Testis (tissue), 3 donors: ENCODE results near the gene CREB3L2. TPM values are rescaled to one million over a fixed set of nuclear protein-coding genes. Genes with fewer than 3 reads are reported as not detected.
A peak's percentile ranks its signal among the peaks of the same experiment; 100 is the strongest.

ENCODE experiments used
- DNase-seq: peaks from one replicate; pipeline ENCODE4 v3.0.0-alpha.2; 2019
- H3K27ac ChIP-seq, 2 donors: fragments of 200-600 bp; sonication (generic); one replicate each; pipeline ENCODE4 v1.5.1; 2019
- H3K27me3 ChIP-seq: fragments of 200-600 bp; sonication (generic); one replicate; pipeline ENCODE4 v1.5.1; 2019
- H3K36me3 ChIP-seq: fragments of 200-600 bp; sonication (generic); one replicate; pipeline ENCODE4 v1.5.1; 2017; ENCODE audit warnings: low read depth; ENCODE audit errors: missing control alignments
- H3K4me1 ChIP-seq: fragments of 200-600 bp; sonication (generic); one replicate; pipeline ENCODE4 v1.5.1; 2019
- H3K4me3 ChIP-seq, 2 donors: fragments of 200-600 bp; sonication (generic); one replicate each; pipeline ENCODE4 v1.5.1; 2017 to 2019
- H3K9me3 ChIP-seq: fragments of 200-600 bp; sonication (generic); one replicate; pipeline ENCODE4 v1.5.1; 2017
- POLR2A ChIP-seq: fragments of 450-650 bp; IDR thresholded peaks from one replicate; pipeline ENCODE4 v1.6.1; 2017; ENCODE audit warnings: antibody characterized with exemption, mild to moderate bottlenecking, moderate library complexity
- WGBS, 2 donors: methylation state at CpG; one replicate each; pipeline ENCODE4 v1.1.5; 2018; 5-methylcytosine and 5-hydroxymethylcytosine counted together
- intact Hi-C: fragments of 100-400 bp; cut with DNase I; formaldehyde crosslinking; loops from one replicate; pipeline ENCODE4 v1.15.1; 2023; ENCODE audit warnings: low total_unique reads
- polyA plus RNA-seq: library from polyadenylated mRNA; stranded (reverse); fragments of 350-450 nt; fragmentation: Illumina TruSeq; extraction: RNeasy Lipid Tissue Mini Kit (QIAGEN cat#74804); gene quantifications from one replicate; pipeline ENCODE4 v1.2.3, GENCODE V29; 2014; ENCODE audit warnings: low read depth, low replicate concordance; ENCODE audit not compliant: insufficient read depth
- total RNA-seq, 2 donors: library from RNA; depleted of rRNA; stranded (reverse); fragments of >200 nt; gene quantifications; one replicate each; pipeline ENCODE4 v1.2.3, GENCODE V29; 2016
- TF ChIP-seq, protein P1 (sequence below), 3 experiments: fragments of 450-650 bp in 2 of 3; fragments of 200-600 bp in 1 of 3; sonication (generic) in 1 of 3; IDR thresholded peaks; one replicate each; pipeline ENCODE4 v1.5.1; 2016 to 2019; ENCODE audit warnings: antibody characterized with exemption in 3 of 3, mild to moderate bottlenecking in 2 of 3, moderate library complexity in 1 of 3

The CREB3L2 gene
- total and polyA plus RNA-seq, 3 donors from 2014 or later: 22.0 to 23.9 (median 23.4) TPM

DNA sequence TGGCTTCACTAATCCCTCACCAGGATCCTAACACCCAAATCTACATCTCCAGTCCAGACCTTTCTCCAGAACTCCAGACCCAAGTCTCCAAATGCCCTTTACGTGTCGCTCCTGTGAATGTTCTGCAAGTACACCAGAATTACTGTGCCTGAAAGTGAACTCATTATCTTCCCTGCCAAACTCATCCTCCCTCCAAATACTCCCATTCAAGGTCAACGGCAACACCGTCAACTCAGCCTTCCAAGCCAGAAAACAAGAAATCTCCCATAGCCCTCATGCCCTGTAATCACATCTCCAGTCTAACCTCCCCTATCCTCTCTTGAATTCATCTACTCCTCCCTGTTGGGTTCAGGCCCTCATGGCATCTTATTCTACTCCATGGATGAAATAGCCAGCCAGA, 12.3 kb downstream of the CREB3L2 start:
- WGBS, 2 donors: 36 to 48% methylated on average over 4 of the region's 4 CpGs
- Histone ChIP-seq H3K36me3 (no peaks in the 10 kb centered on the region), H3K4me3 (no peak overlapping the region), H3K4me1 (peaks cover 64% of the 10 kb centered on the region), H3K27me3 (no peaks in the 10 kb centered on the region), H3K27ac (peak overlapping the region; percentile 69 to 76), H3K9me3 (no peaks in the 10 kb centered on the region)
- intact Hi-C loops: no loop called here
- no peak for DNase-seq
- no peak for TF ChIP-seq POLR2A
- TF ChIP-seq, protein P1, sequence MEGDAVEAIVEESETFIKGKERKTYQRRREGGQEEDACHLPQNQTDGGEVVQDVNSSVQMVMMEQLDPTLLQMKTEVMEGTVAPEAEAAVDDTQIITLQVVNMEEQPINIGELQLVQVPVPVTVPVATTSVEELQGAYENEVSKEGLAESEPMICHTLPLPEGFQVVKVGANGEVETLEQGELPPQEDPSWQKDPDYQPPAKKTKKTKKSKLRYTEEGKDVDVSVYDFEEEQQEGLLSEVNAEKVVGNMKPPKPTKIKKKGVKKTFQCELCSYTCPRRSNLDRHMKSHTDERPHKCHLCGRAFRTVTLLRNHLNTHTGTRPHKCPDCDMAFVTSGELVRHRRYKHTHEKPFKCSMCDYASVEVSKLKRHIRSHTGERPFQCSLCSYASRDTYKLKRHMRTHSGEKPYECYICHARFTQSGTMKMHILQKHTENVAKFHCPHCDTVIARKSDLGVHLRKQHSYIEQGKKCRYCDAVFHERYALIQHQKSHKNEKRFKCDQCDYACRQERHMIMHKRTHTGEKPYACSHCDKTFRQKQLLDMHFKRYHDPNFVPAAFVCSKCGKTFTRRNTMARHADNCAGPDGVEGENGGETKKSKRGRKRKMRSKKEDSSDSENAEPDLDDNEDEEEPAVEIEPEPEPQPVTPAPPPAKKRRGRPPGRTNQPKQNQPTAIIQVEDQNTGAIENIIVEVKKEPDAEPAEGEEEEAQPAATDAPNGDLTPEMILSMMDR (IDR thresholded peaks at IDR 0.05): no peak

DNA sequence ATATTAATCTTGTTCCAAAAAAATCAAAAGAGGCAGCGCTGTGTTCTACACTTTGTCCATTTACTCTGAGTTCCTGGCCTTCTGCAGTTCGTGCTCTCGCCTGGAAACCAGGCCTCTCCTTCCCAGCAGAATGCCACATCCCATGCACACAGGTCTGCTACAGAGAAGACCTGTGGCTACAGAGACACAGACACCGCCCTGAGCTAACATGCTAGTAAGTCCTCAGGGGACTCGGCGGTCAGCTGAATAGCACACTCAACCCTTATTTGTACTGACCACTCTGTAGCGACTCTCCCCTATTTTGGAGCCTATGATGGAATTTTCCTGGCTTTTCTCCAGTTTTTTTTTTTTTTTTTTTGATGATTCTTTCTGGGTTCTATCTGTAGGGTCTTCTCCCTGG, 12.8 kb downstream of the CREB3L2 start:
- intact Hi-C loops: no loop called here
- Histone ChIP-seq H3K27me3 (no peaks in the 10 kb centered on the region), H3K4me1 (peaks cover 64% of the 10 kb centered on the region), H3K4me3 (no peak overlapping the region), H3K9me3 (no peaks in the 10 kb centered on the region), H3K36me3 (no peaks in the 10 kb centered on the region), H3K27ac (peak overlapping the region; percentile 69 to 76)
- TF ChIP-seq, protein P1 (IDR thresholded peaks at IDR 0.05): no peak
- no peak for TF ChIP-seq POLR2A
- DNase-seq: peak; percentile 65
- 52 to 64% methylated on average over 7 of the region's 7 CpGs for WGBS, 2 donors

DNA sequence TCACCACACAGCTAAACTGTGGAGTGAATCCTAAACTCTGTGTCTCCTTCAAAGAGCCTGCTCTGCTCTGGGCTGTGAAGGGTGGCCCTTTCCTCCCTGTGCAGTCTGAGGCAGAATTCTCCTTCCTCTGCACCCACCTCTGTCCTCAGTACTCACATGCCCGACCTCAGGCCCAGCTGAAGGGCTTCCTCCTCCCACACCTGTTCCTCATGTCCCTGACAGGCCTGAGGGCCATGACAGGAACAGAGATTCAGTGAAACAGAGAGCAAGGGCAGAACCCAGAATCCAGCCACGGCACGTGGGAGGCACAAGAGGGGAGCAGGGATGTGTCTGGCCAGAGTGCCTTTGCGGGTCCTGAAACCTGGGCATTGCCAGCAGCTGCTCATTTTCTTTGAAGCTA, 13.9 kb downstream of the CREB3L2 start:
- H3K27ac ChIP-seq: peak overlapping the region; percentile 69 to 76
- no peaks in the 10 kb centered on the region for H3K36me3 ChIP-seq
- no peak for TF ChIP-seq POLR2A
- TF ChIP-seq, protein P1 (IDR thresholded peaks at IDR 0.05): no peak
- H3K27me3 ChIP-seq: no peaks in the 10 kb centered on the region
- peaks cover 67% of the 10 kb centered on the region for H3K4me1 ChIP-seq
- intact Hi-C loops: no loop called here
- no peaks in the 10 kb centered on the region for H3K9me3 ChIP-seq
- H3K4me3 ChIP-seq: no peak overlapping the region
- 27 to 29% methylated on average over 4 of the region's 4 CpGs for WGBS, 2 donors
- DNase-seq: no peak

DNA sequence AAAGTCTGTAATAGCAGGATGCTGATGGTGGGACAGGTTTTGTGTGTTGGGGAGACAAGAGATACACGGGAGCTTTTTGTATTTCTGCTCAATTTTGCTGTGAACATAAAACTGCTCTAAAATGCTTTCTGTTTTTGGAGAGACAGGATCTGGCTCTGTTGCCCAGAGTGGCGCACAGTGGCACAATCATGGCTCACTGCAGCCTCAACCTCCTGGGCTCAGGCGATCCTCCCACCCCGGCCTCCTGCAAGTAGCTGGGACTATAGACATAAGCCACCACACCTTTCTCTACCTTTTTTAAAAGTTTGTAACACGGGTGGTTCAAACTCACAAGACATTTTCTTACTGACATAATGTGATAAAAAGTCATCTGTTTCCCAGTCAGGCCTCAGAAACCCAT, 14.3 kb downstream of the CREB3L2 start:
- intact Hi-C loops: no loop called here

DNA sequence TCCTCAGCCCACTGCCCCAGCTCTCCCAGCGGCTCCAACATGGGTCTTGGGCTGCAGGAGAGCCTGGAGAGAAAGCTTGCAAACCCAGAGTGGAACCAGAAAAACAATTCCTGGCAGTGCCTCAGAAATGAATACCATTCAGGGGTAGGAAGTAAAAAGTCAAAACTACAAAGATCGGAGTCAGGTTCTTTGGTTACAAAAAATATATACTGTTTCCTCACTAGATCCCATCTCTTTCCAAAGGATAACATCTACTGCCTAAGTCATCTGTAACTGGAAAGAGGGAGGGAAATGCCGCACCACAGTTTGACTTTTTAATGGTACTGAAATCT, 14.9 kb downstream of the CREB3L2 start:
- Histone ChIP-seq H3K36me3 (no peaks in the 10 kb centered on the region), H3K27ac (peak overlapping the region; percentile 62 to 76), H3K27me3 (no peaks in the 10 kb centered on the region), H3K4me3 (no peak overlapping the region), H3K4me1 (peaks cover 58% of the 10 kb centered on the region), H3K9me3 (no peaks in the 10 kb centered on the region)
- TF ChIP-seq, protein P1 (IDR thresholded peaks at IDR 0.05): no peak
- no peak for TF ChIP-seq POLR2A
- intact Hi-C loops: no loop called here
- 47 to 68% methylated on average over 3 of the region's 3 CpGs for WGBS, 2 donors
- no peak for DNase-seq

More for the DNA sequence above, 14.3 kb downstream of the CREB3L2 start:
- Histone ChIP-seq H3K4me1 (peaks cover 64% of the 10 kb centered on the region), H3K27ac (peak overlapping the region; percentile 69 to 76), H3K36me3 (no peaks in the 10 kb centered on the region), H3K27me3 (no peaks in the 10 kb centered on the region), H3K9me3 (no peaks in the 10 kb centered on the region), H3K4me3 (no peak overlapping the region)
- DNase-seq: no peak
- TF ChIP-seq, protein P1 (IDR thresholded peaks at IDR 0.05): no peak
- TF ChIP-seq POLR2A: no peak
- WGBS, 2 donors: 79 to 83% methylated on average over 5 of the region's 5 CpGs
